CD4-positive, alpha-beta T cell treated with Interleukin-4 for 4 hours (primary cell): ENCODE results near the gene EFCAB6.
"Not testable (repeated sequence)": the region's sequence is repeated elsewhere in the genome, so short reads cannot be mapped to it uniquely, and the experiment has no call there.

Experiments used
- DNase-seq: peaks from one replicate; pipeline ENCODE4 v3.0.0-alpha.2; 2020

Gene EFCAB6

GRCh38 chr22:43698403-43698802, 113.7 kb downstream of the EFCAB6 start:
- DNase-seq = no peak

GRCh38 chr22:43697894-43698293, 114.2 kb downstream of the EFCAB6 start:
- DNase-seq = no peak

- DNase-seq = no peak
Observed at GRCh38 chr22:43693249-43693648, 118.9 kb downstream of the EFCAB6 start.

GRCh38 chr22:43689356-43689755, 122.7 kb downstream of the EFCAB6 start:
- no peak for DNase-seq

- DNase-seq = no peak
Observed at GRCh38 chr22:43682851-43683250, 129.3 kb downstream of the EFCAB6 start.

- DNase-seq = no peak
Observed at GRCh38 chr22:43681731-43682360, 130.3 kb downstream of the EFCAB6 start.

- DNase-seq = no peak
Observed at GRCh38 chr22:43670513-43670912, 141.6 kb downstream of the EFCAB6 start.

- no peak for DNase-seq
Observed at GRCh38 chr22:43669190-43669589, 142.9 kb downstream of the EFCAB6 start.

GRCh38 chr22:43667656-43668055, 144.4 kb downstream of the EFCAB6 start:
- no peak for DNase-seq

GRCh38 chr22:43666457-43666856, 145.6 kb downstream of the EFCAB6 start:
- DNase-seq = no peak

- no peak for DNase-seq
Observed at GRCh38 chr22:43658823-43659222, 153.3 kb downstream of the EFCAB6 start.

DNA sequence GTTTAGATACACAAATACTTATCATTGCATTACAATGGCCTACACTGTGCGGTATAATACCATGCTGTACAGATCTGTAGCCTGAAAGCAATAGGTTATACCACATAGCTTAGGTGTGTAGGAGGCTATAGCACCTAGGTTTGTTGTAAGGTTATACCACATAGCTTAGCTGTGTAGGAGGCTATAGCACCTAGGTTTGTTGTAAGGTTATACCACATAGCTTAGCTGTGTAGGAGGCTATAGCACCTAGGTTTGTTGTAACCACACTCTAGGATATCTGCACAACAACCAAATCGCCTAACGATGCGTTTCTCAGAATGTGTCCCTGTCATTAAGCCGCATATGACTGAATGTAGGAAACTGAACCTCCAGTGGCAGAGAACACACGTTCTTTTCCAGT, 155.5 kb downstream of the EFCAB6 start:
- not testable (repeated sequence) for DNase-seq

DNA sequence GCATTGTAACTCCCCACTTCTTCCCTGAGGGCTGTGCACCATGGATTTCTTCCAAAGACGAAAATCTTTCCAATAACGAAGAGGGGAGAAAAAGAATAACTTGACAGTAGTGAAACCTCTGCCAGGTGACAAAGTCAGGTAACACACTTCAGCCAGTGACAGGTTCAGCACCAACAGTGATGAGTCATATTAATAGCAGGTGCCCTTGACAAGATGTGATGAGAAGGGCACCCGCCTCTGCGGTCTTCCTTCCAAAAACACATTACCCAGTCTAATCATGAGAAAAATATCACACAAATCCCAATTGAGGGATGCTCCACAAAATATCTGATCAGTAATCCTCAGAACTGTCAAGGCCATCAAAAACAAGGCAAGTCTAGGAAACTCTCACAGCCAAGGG, 157.8 kb downstream of the EFCAB6 start:
- no peak for DNase-seq

DNA sequence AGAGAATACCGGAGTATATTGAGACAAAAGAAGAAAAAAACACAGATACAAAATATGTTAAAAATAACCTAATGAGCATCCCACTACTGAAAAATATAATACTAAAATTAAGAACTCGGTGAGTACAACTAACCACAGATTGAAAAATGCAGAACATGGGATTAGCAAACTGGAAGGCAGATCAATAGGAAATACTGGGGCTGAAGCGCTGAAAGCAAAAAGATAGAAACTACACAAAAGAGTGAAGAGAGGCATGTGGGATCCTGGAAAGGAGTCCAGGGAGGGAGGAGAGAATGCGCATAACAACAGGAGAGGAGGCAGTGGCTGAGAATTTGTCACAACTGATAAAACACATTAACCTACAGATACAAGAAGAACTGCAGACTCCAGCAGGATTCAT, 159.3 kb downstream of the EFCAB6 start:
- DNase-seq = no peak

- no peak for DNase-seq
Observed at GRCh38 chr22:43643387-43643786, 168.7 kb downstream of the EFCAB6 start.

- DNase-seq = no peak
Observed at GRCh38 chr22:43642319-43643206, 169.5 kb downstream of the EFCAB6 start.

DNA sequence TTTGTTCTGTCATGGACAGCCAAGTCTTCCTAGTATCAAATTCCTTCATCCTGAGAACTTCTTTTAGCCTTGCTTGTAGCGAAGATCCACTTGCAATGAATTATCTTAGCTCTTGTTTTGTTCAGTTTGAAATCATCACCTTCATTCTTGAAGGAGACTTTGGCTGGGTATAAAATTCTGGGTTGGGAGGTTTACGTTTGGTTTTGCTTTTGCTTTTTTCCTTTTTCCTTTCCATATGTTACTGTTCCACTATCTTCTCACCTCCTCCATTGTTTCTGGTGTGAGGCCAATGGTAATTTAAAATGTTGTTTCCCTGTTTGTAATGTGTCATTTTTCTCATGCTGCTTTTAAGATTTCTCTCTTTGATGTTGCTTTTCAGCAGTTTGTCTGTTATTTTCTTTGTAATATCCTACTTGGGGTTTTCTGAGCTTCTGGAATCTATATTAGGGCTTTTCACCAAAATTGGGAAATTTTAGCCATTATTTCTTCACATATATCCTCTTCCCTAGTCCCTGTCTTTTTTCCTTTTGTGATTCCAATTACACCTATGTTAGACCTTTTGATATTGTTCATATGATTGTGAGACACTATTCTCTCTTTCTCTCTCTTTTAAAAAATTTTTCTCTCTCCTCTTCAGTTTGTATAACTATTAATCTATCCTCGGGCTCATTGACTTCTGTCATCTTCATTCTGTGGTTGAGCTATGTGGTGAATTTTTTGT, 172.7 kb downstream of the EFCAB6 start:
- no peak for DNase-seq

GRCh38 chr22:43637275-43638260, 174.5 kb downstream of the EFCAB6 start:
- DNase-seq = no peak

DNA sequence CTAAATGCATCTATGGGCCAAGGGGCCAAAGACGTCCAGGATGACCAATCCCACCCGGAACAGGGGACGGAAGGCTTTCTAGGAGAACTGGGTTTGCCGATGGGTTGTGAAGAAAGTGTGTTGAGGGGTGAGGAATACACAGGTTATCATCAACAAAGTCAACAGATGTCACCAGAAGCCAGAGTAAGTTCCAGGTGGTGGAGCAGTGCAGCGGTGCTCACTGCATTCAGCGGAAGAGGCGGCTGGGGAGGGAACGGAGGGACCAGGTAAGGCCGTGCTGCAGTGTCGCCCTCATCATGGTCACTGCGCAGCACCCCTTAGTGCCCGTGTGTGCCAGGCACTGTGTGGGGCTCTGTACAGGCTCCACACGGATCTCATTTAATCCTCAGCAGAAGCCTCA, 176.0 kb downstream of the EFCAB6 start:
- DNase-seq = no peak

DNA sequence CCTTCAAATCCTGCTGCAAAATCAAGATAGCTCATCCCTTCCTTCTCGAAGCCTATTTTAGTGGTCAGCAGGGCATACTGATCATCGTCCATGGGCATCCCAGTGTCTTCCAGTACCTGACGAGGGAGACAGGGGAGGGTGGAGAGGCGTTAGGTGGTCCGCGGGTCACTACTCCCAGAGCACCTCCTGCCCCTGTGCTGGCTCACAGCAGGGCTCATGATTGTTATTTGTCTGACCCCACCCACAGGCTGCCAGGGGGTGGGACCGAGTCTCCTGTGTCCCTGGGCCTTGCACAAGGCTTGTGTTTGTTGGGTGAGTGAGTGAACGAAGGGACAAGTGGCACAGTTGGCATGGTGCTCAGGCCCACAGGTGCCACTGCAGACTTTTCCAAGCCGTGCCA, 177.0 kb downstream of the EFCAB6 start:
- no peak for DNase-seq

- no peak for DNase-seq
Observed at GRCh38 chr22:43634316-43634715, 177.8 kb downstream of the EFCAB6 start.

DNA sequence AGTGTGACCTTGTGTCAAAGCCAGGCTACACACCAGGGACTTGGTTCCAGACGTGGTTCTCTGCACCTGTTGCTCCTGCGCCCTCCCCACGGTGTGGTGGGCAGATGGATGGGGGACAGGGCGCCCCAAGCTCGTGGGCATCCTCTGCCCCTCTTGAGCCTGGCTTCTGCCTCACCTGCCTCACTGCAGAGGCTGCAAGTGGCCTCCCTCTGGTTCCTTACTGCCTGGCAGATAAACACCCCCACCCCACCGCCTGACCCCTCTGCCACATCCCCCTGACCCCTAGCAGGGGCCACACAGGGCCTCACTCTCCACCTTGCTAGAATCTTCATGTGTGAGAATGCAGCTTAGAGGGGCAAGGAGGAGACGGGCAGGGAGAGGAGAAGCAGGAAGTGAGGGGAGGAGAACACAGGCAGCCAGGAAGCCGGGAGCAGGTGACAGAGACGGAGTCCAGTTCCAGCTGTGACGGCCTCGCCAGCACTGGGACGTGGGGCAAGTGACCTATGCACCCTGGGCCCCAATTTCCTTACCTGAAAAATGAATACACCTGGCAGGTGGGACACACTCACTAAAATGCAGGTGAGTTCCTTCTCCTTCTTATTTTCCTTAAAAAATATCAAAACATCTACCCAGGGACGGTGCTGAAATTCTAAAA, 178.3 kb downstream of the EFCAB6 start:
- no peak for DNase-seq
